GM18909 (cell line): ENCODE data around the gene ATF2.
A peak's percentile ranks its signal among the peaks of the same experiment; 100 is the strongest.
"Not testable (repeated sequence)": the region's sequence is repeated elsewhere in the genome, so short reads cannot be mapped to it uniquely, and the experiment has no call there.

Experiments
- ATAC-seq: cut with Tn5 transposase; IDR thresholded peaks from one replicate; pipeline ENCODE4 v1.9.1; 2021; ENCODE audit warnings: mild to moderate bottlenecking; ENCODE audit not compliant: unreplicated experiment, poor library complexity

Gene ATF2

DNA sequence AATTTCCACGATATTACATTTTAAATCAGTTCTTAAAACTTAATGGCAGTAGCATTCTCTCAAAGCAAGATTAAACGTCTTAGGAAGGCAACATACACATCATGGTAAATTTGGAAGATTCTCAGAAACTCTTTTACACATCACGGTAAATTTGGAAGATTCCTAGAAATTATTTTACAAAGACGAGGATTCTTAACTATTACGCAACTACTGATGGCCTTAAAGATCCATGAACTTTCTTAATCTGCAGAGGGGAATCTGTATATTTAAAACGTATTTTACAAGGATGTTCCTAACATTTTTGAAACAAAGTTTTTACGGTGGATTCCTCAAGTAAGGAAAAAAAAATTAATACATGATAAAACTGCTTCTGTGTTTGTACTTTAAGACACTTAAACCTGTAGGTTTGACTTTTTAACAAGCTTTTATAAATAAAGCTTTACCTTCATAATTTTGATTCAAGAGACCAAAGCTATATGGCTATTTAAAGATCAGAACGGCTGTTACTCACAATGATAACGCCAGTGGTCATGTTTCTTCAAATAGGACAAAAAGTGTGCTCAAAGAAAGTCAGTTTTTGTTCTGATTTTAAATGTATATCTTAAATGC lies 1.7 kb downstream of the ATF2 start:
- no peak for ATAC-seq

- no peak for ATAC-seq
Observed at GRCh38 chr2:175164235-175164634, 3.8 kb downstream of the ATF2 start.

DNA sequence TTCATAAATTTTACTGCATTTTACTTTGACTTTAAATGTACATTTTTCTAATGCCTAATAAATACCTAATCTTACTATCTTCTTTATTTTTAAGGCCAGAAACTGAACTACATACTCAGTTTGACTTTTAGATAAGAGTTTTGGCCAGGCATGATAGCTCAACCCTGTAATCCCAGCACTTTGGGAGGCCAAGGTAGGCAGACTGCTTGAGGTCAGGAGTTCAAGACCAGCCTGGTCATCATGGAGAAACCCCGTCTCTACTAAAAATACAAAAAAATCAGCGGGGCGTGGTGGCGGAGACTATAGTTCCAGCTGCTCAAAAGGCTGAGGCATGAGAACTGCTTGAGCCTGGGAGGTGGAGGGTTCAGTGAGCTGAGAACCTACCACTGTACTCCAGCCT lies 9.1 kb downstream of the ATF2 start:
- ATAC-seq: no peak

DNA sequence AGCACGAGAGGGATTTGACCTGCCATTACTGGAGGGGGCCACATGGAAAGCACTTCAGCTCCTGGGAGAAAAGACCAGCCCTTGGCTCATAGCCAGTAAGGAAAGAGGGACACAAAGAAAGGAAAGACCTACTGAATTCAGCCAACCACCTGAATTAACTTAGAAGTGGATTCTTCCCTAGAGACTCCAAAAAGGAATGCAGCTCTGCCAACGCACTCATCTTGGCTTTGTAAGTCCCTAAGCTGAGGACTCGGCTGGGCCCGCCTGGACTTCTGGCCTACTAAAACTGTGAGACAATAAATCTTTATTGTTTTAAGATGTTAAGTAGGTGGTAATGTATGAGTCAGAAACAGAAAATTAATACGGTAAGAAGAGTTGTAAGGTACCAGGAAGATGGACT lies 11.5 kb downstream of the ATF2 start:
- no peak for ATAC-seq

GRCh38 chr2:175154661-175155082 lies 13.3 kb downstream of the ATF2 start:
- peak; percentile 82 for ATAC-seq

- peak; percentile 75 for ATAC-seq
Observed at GRCh38 chr2:175152242-175152641, 15.8 kb downstream of the ATF2 start.

- no peak for ATAC-seq
Observed at GRCh38 chr2:175151791-175152190, 16.2 kb downstream of the ATF2 start.

GRCh38 chr2:175147186-175147585 lies 20.8 kb downstream of the ATF2 start:
- ATAC-seq: no peak

GRCh38 chr2:175143678-175144077 lies 24.3 kb downstream of the ATF2 start:
- no peak for ATAC-seq

- ATAC-seq: no peak
Observed at GRCh38 chr2:175143191-175143590, 24.8 kb downstream of the ATF2 start.

GRCh38 chr2:175140332-175140731 lies 27.7 kb downstream of the ATF2 start:
- no peak for ATAC-seq

GRCh38 chr2:175137793-175138192 lies 30.2 kb downstream of the ATF2 start:
- no peak for ATAC-seq

- ATAC-seq: peak; percentile 74
Observed at GRCh38 chr2:175136334-175137215, 31.4 kb downstream of the ATF2 start.

DNA sequence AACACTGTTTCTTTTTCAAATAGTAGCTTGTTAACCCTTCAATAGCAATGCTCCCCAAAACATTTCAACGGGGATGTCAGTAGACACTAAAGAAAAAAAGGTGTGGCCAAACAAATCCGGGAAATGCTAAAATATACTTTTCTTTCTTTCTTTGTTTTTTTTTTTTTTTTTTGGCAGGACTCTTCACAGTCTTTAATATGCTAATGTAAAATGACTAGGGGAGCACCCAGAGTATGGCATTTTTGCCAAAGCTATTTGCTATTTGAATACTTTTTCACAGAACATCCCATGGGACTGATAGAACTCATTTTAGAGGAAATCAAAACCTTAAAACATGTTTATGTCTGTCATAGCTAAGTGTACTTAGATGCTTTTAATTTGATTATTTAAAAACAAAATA lies 32.1 kb downstream of the ATF2 start:
- ATAC-seq: no peak

DNA sequence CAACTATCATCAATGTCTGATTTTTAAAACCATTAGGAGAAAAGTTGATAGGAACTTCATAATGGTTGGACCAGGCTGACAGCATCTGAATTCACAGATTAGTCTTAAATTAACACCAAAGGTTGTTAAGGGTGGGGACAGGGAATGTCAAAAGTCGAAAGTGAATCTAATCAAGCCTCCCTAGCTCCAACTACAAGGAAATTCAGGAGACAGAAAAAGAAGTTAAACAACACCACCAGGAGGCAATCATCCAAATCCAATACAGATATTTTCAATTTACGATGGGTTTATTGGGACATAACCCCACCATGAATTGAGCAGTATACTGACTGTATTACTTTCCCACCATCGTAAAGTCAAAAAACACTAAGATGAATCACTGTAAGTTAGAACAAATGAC lies 32.8 kb downstream of the ATF2 start:
- no peak for ATAC-seq

DNA sequence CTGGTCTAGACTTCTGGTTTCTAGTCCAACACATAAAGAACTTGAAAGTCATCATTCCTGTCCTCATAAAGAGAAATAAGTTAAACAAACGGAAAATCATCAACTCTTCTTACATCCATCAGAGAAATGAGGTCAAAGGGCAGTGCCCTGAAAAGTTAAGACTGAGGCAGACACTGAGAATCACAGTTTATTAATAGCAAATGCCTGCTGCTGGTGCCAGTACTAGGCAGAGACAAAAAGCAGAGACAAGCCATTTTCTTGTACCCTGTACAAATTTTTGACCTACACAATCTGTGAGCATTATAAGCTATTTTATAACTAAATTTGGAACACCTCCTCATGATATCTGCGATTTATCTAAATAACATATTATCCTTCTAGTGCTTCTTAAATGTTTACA lies 36.8 kb downstream of the ATF2 start:
- no peak for ATAC-seq

GRCh38 chr2:175126661-175127060 lies 41.3 kb downstream of the ATF2 start:
- no peak for ATAC-seq

DNA sequence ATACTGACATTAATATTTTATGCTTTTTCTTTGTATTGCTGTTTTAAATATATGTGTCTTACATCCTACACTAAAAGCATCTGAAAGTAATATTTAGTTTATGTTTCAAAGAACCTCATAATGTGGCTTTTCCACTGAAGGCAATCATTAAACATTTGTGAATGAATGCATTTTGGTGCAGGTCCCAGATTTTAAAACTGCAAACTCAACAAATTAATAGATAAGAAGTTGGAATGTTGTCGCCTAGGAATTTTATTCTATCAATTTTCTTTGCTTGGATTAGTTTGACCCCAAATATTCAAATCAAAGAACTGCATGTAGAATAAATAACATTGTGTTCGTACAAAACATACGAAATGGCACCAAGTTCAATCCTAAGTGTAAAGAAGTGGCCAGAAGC lies 44.7 kb downstream of the ATF2 start:
- no peak for ATAC-seq

GRCh38 chr2:175111200-175111657 lies 56.8 kb downstream of the ATF2 start:
- ATAC-seq: peak; percentile 65

DNA sequence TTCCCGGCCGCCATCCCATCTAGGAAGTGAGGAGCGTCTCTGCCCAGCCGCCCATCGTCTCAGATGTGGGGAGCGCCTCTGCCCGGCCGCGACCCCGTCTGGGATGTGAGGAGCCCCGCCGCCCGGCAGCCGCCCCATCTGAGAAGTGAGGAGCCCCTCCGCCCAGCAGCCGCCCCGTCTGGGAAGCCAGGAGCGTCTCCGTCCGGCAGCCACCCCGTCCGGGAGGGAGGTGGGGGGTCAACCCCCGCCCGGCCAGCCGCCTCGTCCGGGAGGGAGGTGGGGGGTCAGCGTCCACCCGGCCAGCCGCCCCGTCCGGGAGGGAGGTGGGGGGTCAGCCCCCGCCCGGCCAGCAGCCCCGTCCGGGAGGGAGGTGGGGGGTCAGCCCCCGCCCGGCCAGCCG lies 59.9 kb downstream of the ATF2 start:
- ATAC-seq: not testable (repeated sequence)

DNA sequence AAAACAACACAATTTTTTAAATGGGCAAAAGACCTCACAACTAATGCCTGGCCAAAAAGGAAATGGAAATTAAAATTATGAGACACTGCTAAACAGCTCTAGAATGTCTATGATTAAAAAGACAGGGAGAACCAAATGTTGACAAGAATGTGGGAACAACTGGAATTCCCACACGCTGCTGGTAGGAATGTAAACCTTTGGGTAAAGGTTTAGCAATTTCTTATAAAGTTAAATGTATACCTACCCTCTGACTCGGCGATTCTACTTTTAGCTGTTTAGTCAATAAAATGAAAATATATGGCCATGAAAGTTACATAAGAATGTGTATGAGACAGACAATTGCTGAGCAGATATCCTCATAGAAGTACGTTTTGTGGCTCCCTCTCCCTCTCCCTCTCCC lies 60.9 kb downstream of the ATF2 start:
- no peak for ATAC-seq

GRCh38 chr2:175103191-175103590 lies 64.8 kb downstream of the ATF2 start:
- ATAC-seq: no peak
